ENCODE data around the gene RAPGEF1.

DNA sequence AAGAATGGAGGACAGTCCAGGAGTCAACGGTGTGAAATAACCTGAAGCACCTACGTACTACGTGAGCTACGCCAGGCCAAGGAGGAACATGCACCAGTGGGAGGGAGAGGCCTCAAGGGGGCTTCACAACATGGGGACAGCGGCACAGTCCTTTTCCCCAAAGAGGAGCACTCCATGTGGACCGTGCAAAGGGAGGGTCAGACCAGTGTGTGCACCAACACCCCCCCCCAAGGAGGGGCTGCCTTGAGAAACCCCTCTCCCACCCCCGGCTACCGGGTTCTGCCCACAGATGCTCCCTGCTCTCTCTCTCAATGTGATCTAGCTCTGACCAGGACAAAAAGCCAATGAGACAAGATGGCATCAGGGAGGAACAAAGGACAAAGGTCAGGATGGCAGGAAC, 126.0 kb downstream of the RAPGEF1 start:
- TF ChIP-seq, protein P1, sequence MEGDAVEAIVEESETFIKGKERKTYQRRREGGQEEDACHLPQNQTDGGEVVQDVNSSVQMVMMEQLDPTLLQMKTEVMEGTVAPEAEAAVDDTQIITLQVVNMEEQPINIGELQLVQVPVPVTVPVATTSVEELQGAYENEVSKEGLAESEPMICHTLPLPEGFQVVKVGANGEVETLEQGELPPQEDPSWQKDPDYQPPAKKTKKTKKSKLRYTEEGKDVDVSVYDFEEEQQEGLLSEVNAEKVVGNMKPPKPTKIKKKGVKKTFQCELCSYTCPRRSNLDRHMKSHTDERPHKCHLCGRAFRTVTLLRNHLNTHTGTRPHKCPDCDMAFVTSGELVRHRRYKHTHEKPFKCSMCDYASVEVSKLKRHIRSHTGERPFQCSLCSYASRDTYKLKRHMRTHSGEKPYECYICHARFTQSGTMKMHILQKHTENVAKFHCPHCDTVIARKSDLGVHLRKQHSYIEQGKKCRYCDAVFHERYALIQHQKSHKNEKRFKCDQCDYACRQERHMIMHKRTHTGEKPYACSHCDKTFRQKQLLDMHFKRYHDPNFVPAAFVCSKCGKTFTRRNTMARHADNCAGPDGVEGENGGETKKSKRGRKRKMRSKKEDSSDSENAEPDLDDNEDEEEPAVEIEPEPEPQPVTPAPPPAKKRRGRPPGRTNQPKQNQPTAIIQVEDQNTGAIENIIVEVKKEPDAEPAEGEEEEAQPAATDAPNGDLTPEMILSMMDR (IDR thresholded peaks at IDR 0.05; ENCODE audit: poor library complexity, severe bottlenecking) = no peak
- TF ChIP-seq EZH2 (IDR thresholded peaks at IDR 0.05; ENCODE audit: borderline replicate concordance, insufficient read depth, low read length, poor library complexity, severe bottlenecking) = no peak
- no peak for TF ChIP-seq EP300 (conservative IDR thresholded peaks at IDR 0.05; ENCODE audit: poor library complexity, severe bottlenecking)
- no peak for TF ChIP-seq MXI1 (conservative IDR thresholded peaks at IDR 0.05; ENCODE audit: poor library complexity, severe bottlenecking)
- TF ChIP-seq, protein P2, sequence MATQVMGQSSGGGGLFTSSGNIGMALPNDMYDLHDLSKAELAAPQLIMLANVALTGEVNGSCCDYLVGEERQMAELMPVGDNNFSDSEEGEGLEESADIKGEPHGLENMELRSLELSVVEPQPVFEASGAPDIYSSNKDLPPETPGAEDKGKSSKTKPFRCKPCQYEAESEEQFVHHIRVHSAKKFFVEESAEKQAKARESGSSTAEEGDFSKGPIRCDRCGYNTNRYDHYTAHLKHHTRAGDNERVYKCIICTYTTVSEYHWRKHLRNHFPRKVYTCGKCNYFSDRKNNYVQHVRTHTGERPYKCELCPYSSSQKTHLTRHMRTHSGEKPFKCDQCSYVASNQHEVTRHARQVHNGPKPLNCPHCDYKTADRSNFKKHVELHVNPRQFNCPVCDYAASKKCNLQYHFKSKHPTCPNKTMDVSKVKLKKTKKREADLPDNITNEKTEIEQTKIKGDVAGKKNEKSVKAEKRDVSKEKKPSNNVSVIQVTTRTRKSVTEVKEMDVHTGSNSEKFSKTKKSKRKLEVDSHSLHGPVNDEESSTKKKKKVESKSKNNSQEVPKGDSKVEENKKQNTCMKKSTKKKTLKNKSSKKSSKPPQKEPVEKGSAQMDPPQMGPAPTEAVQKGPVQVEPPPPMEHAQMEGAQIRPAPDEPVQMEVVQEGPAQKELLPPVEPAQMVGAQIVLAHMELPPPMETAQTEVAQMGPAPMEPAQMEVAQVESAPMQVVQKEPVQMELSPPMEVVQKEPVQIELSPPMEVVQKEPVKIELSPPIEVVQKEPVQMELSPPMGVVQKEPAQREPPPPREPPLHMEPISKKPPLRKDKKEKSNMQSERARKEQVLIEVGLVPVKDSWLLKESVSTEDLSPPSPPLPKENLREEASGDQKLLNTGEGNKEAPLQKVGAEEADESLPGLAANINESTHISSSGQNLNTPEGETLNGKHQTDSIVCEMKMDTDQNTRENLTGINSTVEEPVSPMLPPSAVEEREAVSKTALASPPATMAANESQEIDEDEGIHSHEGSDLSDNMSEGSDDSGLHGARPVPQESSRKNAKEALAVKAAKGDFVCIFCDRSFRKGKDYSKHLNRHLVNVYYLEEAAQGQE (IDR thresholded peaks at IDR 0.05; ENCODE audit: borderline replicate concordance) = no peak
- no peak for TF ChIP-seq TAF1 (IDR thresholded peaks at IDR 0.05; ENCODE audit: low read depth)
- TF ChIP-seq POLR2AphosphoS5 (IDR thresholded peaks at IDR 0.05) = no peak
- no peak for TF ChIP-seq RAD21 (conservative IDR thresholded peaks at IDR 0.05)
